ENCODE data around the gene RNF157. TPM values are rescaled to one million over a fixed set of nuclear protein-coding genes. Genes with fewer than 3 reads are reported as not detected.

RNF157 gene
- total RNA-seq, 1 donor = 0.36 TPM

GRCh38 chr17:76271669-76272540, 31.6 kb upstream of the RNF157 start:
- Histone ChIP-seq H3K36me3 (ENCODE audit: insufficient read depth, low read length) (peaks cover 10% of the 10 kb centered on the region), H2AFZ (ENCODE audit: low read length) (no peak overlapping the region), H3K9me3 (ENCODE audit: low read depth, low read length) (no peaks in the 10 kb centered on the region), H3K79me2 (ENCODE audit: insufficient read depth, low read length) (peaks cover 27% of the 10 kb centered on the region), H3K27ac (ENCODE audit: low read depth, low read length) (no peak overlapping the region), H3K4me2 (ENCODE audit: insufficient read depth, low read length) (no peak overlapping the region), H4K20me1 (ENCODE audit: insufficient read depth, low read length) (peaks cover 2% of the 10 kb centered on the region), H3K4me1 (ENCODE audit: insufficient read depth, low read length) (peaks cover 18% of the 10 kb centered on the region), H3K4me3 (ENCODE audit: insufficient read depth, low read length) (no peak overlapping the region), H3K27me3 (ENCODE audit: insufficient read depth, low read length) (no peaks in the 10 kb centered on the region)
- TF ChIP-seq CTCF (IDR thresholded peaks at IDR 0.05; ENCODE audit: extremely low read depth, low read depth, low read length) = no peak
- peak; percentile 75 for DNase-seq (ENCODE audit: insufficient read length, low spot score, missing footprints)

GRCh38 chr17:76270770-76271668, 30.7 kb upstream of the RNF157 start:
- DNase-seq (ENCODE audit: insufficient read length, low spot score, missing footprints) = peak; percentile 74
- Histone ChIP-seq H3K79me2 (ENCODE audit: insufficient read depth, low read length) (peaks cover 35% of the 10 kb centered on the region), H3K27me3 (ENCODE audit: insufficient read depth, low read length) (no peaks in the 10 kb centered on the region), H2AFZ (ENCODE audit: low read length) (no peak overlapping the region), H3K9me3 (ENCODE audit: low read depth, low read length) (no peaks in the 10 kb centered on the region), H3K36me3 (ENCODE audit: insufficient read depth, low read length) (peaks cover 10% of the 10 kb centered on the region), H3K4me3 (ENCODE audit: insufficient read depth, low read length) (no peak overlapping the region), H3K4me2 (ENCODE audit: insufficient read depth, low read length) (no peak overlapping the region), H4K20me1 (ENCODE audit: insufficient read depth, low read length) (peaks cover 2% of the 10 kb centered on the region), H3K4me1 (ENCODE audit: insufficient read depth, low read length) (peaks cover 24% of the 10 kb centered on the region), H3K27ac (ENCODE audit: low read depth, low read length) (no peak overlapping the region)
- no peak for TF ChIP-seq CTCF (IDR thresholded peaks at IDR 0.05; ENCODE audit: extremely low read depth, low read depth, low read length)

- peaks cover 24% of the 10 kb centered on the region for H3K4me1 ChIP-seq (ENCODE audit: insufficient read depth, low read length)
- peaks cover 43% of the 10 kb centered on the region for H3K79me2 ChIP-seq (ENCODE audit: insufficient read depth, low read length)
- H3K27me3 ChIP-seq (ENCODE audit: insufficient read depth, low read length) = no peaks in the 10 kb centered on the region
- H4K20me1 ChIP-seq (ENCODE audit: insufficient read depth, low read length) = peaks cover 2% of the 10 kb centered on the region
- no peak overlapping the region for H3K4me3 ChIP-seq (ENCODE audit: insufficient read depth, low read length)
- H3K27ac ChIP-seq (ENCODE audit: low read depth, low read length) = no peak overlapping the region
- no peak for TF ChIP-seq CTCF (IDR thresholded peaks at IDR 0.05; ENCODE audit: extremely low read depth, low read depth, low read length)
- peaks cover 10% of the 10 kb centered on the region for H3K36me3 ChIP-seq (ENCODE audit: insufficient read depth, low read length)
- no peaks in the 10 kb centered on the region for H3K9me3 ChIP-seq (ENCODE audit: low read depth, low read length)
- no peak overlapping the region for H3K4me2 ChIP-seq (ENCODE audit: insufficient read depth, low read length)
- H2AFZ ChIP-seq (ENCODE audit: low read length) = no peak overlapping the region
- peak; percentile 65 for DNase-seq (ENCODE audit: insufficient read length, low spot score, missing footprints)
These were observed 29.9 kb upstream of the RNF157 start for GRCh38 chr17:76270127-76270592.

Data from osteoblast (primary cell).